GM13976 (cell line): ENCODE results near the gene TLR5.

Source experiments
- DNase-seq: peaks from one replicate; pipeline ENCODE4 v3.0.0; 2012; ENCODE audit warnings: low spot score
- in situ Hi-C: fragments of 300-500 bp; cut with MboI; formaldehyde crosslinking; loops from one replicate; pipeline ENCODE4 v1.12.0; 2022; ENCODE audit warnings: low sequenced_read_pairs, mixed read lengths, inconsistent platforms; ENCODE audit not compliant: unreplicated experiment
- TF ChIP-seq, protein P1 (sequence below): IDR thresholded peaks from 2 replicates; pipeline ENCODE4 v1.5.1; 2012; ENCODE audit warnings: borderline replicate concordance, mild to moderate bottlenecking; ENCODE audit not compliant: insufficient read depth; ENCODE audit errors: extremely low read depth, missing control alignments, control extremely low read depth

TLR5 gene

DNA sequence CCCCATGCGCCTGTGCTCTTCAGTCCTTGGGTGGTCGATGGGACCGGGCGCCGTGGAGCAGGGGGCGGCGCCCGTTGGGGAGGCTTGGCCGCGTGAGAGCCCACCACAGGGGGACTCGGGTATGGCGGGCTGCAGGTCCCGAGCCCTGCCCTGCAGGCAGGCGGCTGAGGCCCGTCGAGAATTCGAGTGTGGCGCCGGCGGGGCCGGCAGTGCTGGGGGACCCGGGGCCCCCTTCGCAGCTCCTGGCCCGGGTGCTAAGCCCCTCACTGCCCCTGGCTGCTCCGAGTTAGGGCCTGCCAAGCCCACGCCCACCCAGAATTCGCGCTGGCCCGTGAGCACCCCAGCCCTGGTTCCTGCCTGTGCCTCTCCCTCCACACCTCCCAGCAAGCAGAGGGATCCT lies 26.1 kb downstream of the TLR5 start:
- no peak for DNase-seq
- TF ChIP-seq, protein P1, sequence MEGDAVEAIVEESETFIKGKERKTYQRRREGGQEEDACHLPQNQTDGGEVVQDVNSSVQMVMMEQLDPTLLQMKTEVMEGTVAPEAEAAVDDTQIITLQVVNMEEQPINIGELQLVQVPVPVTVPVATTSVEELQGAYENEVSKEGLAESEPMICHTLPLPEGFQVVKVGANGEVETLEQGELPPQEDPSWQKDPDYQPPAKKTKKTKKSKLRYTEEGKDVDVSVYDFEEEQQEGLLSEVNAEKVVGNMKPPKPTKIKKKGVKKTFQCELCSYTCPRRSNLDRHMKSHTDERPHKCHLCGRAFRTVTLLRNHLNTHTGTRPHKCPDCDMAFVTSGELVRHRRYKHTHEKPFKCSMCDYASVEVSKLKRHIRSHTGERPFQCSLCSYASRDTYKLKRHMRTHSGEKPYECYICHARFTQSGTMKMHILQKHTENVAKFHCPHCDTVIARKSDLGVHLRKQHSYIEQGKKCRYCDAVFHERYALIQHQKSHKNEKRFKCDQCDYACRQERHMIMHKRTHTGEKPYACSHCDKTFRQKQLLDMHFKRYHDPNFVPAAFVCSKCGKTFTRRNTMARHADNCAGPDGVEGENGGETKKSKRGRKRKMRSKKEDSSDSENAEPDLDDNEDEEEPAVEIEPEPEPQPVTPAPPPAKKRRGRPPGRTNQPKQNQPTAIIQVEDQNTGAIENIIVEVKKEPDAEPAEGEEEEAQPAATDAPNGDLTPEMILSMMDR = no peak
- in situ Hi-C loops = no loop called here

DNA sequence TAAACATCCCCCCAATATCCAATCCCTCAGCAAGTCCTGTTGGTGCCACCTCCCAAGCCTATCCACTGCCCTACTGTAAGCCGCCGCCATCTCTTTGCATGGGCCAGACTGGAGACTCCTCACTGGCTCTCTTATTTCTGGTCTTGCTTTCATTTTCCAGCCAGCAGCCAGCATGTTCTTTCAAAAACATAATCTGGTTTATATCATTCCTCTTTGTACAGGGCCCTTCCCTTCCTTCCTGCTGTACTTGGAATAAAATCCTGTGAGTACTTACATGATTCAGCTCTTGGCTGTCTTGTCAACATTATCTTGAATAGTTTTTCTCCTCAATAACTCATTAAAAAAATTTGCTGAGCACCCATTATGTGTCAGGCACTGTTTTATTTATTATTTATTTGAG lies 28.2 kb downstream of the TLR5 start:
- in situ Hi-C loops = no loop called here
- TF ChIP-seq, protein P1 = no peak
- no peak for DNase-seq

DNA sequence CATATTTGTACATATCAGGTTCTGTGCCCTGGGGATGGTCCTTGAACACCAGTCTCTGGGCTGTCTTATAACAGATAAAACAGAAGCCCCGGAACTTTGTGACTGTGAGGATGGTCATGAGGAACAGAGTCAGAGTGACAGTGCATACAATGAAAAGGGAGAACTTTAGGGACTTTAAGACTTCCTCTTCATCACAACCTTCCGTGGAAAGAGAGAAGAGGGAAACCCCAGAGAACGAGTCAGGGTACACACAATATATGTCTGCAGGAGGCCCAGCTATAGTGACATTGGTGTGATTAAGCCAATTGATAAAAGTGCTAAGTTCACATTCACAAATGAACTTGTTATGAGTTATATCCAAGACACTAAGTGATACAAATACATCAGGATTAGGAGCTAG lies 32.1 kb downstream of the TLR5 start:
- in situ Hi-C loops = no loop called here
- TF ChIP-seq, protein P1 = no peak
- no peak for DNase-seq

DNA sequence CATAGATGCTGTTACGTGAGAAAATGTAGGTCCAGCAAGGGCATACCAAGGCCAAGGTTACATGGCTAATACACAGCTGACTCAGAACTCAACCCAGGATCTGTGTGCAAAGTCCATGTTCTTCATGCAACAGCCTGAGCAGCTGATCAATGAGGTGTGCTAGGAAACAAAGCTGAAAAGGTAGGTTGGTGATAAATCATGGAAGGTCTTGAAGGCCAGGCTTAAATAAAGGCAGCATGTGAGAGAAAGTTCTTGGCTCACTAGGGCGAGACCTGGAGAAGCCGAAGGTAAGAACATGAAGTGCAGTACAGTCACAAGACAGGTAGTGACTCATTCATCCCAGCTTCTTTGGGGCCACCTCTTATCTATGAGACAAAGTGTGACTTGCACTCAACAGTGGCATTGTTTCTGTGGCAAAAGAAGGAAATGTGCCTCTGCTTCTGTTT lies 33.4 kb downstream of the TLR5 start:
- DNase-seq = no peak
- TF ChIP-seq, protein P1 = no peak

DNA sequence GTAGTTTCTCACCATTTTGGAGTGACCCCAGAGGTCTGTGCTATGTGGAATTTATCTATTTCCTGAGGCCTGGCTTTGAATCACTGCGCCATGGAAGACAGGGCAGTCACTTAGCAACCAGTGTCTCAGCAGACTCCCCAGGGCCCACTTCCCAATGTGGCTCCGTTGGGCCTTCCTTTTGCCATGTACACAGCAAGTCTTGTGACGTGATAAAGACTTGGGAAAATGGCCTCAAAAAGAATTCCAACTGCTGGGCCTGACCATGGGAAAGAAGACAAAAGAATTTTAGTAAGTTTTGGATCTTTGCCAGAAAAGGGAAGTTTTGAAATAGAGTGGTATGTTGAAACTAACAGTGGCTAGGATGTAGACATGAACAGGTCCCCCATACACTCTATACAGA lies 36.2 kb downstream of the TLR5 start:
- in situ Hi-C loops = no loop called here
- DNase-seq = no peak
- TF ChIP-seq, protein P1 = no peak

More for the DNA sequence above, 33.4 kb downstream of the TLR5 start:
- in situ Hi-C loops = no loop called here

DNA sequence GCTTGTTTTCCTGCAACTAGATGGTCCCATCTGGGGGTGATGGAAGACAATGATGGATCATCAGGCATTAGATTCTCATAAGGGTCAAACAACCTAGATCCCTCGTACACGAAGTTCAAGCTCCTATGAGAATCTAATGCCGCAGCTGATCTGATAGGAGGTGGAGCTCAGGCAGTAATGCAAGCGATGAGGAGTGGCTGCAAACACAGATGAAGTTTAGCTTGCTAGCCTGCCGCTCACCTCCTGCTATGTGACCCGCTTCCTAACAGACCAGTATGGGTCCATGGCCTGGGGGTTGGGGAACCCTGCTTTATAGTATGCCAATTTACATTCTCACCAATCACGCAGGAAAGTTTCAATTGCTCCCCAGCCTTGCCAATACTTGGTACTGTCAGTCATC lies 37.5 kb downstream of the TLR5 start:
- DNase-seq = no peak
- TF ChIP-seq, protein P1 = no peak
- in situ Hi-C loops = no loop called here
